COR-L47 (cell line): Measurements from ENCODE around the gene TMTC3.
"Not testable (repeated sequence)": the region's sequence is repeated elsewhere in the genome, so short reads cannot be mapped to it uniquely, and the experiment has no call there.

Source experiments
- DNase-seq: peaks from one replicate; lab custom pipeline; 2025; lab: John Stamatoyannopoulos, UW

The TMTC3 gene

DNA sequence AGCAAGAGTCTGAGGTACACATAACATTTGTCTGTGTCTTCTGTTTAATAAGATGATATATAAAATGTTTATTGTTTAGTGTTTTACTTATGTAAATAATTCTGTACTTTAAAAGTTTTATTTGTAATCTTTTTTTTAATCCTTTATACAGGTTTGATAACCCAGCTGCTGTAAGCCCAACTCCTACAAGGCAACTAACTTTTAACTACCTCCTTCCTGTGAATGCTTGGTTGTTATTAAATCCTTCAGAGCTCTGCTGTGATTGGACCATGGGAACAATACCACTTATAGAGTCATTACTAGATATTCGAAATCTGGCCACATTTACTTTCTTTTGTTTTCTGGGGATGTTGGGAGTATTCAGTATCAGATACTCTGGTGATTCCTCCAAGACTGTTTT is 24.1 kb downstream of the TMTC3 start:
- no peak for DNase-seq

DNA sequence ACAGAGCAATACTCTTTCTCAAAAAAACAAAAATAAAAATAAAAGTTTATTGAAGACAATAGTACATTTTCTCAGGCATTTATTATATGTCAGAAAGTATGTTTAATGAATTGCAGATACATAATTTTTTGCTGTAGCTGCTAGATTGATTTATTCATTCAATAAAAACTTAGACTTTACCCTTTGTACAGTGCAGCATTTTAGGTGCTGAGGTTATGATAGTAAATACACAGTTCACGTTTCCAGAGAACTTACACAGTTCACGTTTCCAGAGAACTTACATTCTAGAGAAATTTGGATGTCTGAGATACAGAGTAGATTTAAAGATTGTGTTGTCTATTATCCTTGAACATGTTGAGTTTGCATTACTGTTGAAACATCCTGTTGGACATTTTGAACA is 25.3 kb downstream of the TMTC3 start:
- no peak for DNase-seq

DNA sequence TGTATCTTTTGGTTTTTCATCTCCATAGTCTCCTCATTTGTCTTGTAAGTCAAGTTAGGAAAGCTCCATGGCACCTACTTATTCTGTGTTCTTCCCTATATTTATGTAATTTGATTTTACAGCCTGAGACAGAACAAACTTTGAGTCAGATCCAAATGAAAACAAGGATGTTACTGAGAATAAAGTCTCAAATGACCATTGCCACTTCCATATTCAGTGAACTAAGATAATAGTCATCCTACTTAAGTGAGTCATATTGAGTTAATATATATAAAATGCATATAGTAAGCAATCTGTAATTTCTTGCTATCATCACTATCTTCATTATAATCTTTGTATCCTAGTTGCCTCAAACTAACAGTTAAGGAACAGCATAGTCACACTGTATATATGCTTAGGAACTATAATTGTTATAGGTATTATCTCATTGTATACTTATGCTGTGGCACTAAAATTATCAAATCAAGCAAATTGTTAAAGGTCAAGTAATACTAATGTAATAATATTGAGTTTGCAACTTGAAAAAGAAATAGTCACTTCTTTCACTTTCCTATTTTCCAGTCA is 30.8 kb downstream of the TMTC3 start:
- no peak for DNase-seq

DNA sequence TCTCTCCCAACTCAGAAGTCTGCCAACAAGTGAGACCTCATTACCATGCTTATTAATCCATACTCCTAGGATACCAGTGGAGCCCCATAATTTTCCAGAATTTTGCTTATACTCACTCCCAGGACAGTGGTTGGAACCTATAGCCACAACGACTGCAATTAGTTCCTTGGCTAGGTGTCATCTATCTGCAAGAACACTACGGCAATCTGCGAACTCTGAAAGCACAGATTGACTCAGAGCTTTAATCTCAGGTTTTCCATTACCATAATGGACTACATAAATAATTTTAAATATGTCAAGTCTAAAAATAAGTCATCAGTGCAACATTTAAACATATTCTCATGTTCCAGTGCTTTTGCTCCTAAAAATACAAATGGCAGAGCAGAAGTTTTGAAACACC is 33.4 kb downstream of the TMTC3 start:
- no peak for DNase-seq

DNA sequence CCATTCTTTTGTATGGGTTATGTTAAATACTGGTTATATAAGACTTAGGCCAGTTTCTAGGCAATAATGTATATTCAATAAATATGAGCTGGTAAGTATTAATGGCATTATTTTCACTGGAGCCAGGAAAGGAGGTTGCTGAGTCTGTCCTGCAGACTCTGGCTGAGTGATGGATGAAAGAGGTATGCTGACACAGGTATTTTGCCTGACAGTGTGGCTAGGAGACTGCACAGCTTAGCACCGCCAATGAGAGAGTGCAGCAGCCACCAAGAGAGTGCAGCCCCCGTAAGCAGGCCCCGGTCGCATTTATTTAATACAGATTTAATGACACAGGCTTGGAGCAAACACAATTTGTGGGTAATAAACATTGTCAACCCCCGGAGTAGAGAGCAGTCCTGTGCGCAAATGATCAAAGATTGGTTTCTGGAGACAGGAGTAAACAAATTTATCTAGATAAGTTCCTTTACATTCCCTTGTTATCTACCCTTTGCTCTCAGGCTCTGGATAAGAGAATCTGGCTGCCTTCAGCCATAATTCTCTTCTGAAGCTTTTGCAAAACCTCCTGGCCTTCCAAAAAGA is 37.4 kb downstream of the TMTC3 start:
- no peak for DNase-seq

DNA sequence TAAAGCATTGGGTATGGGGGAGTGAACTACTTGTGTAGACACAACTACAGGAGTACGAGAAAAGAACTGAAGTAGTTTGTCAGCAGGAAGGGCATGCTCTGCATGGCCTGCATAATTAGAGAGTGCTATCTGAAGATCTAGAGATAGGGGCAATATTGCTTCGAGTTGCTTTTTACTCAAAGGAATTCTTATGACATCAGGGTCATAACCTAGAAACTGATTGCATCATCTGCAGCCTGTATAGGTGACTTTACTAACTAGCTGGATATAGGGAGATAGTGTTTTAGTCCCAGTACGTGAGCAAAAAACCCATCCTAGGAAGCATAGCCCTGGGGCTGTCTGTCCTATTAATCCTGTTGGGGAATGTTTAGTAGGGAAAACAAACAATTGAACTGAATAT is 39.8 kb downstream of the TMTC3 start:
- DNase-seq = no peak

- DNase-seq = no peak
These were observed 40.3 kb downstream of the TMTC3 start for GRCh38 chr12:88182416-88182815.

DNA sequence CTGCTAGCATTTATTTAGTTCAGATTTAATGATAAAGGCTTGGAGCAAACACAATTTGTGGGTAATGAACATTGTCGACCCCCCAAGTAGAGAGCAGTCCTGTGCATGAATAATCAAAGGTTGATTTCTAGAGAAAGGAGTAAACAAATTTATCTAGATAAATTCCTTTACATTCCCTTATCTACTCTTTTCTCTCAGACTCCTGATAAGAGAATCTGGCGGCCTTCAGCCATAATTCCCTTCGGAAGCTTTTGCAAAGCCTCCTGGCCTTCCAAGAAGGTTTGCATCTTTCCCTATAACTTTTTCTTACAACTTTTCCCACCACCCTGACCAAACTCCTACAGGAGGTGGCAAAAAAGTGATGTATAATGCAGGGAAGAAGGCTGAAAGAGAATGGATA is 42.1 kb downstream of the TMTC3 start:
- DNase-seq = no peak

DNA sequence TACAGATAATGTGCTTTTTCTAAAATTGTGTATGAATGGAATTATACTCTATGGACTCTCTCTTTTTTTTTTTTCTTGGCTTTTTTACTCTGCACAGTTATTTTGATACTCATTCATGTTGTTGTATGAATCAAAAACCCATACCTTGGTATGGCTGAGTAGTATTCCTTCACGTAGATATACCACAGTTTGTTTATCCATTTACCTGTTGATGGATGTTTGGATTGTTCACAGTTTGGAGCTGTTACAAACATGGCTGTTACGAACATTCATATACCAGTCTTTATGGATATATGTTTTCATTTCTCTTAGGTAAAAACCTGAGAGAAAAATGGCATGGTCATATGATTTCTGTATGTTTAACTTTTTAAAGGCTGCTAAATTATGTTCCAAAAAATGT is 43.2 kb downstream of the TMTC3 start:
- no peak for DNase-seq

- DNase-seq = no peak
These were observed 43.9 kb downstream of the TMTC3 start for GRCh38 chr12:88185988-88186387.

DNA sequence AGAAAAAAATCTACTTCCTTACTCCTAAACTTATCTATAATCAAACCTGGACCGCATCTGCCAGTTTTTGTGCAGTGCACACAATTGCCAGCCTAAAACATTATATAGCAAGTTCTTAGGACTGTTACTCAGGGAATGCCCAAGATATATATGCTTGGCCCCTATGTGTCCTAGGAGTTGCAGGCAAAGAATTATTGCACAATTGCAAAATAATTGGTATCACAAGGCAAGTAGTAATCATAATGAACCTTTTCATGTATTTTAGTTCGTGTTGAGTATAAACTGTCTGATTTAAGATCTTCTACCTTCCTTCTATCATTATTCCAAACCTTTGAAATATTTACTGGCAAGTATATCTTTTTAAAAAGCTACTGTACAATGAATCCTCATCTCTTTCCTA is 45.5 kb downstream of the TMTC3 start:
- no peak for DNase-seq

- DNase-seq = no peak
These were observed 46.1 kb downstream of the TMTC3 start for GRCh38 chr12:88188180-88188579.

- no peak for DNase-seq
These were observed 50.3 kb downstream of the TMTC3 start for GRCh38 chr12:88192426-88192825.

GRCh38 chr12:88194868-88195267 is 52.8 kb downstream of the TMTC3 start:
- DNase-seq = no peak

GRCh38 chr12:88200029-88200428 is 57.9 kb downstream of the TMTC3 start:
- no peak for DNase-seq

- no peak for DNase-seq
These were observed 60.4 kb downstream of the TMTC3 start for GRCh38 chr12:88202500-88202899.

DNA sequence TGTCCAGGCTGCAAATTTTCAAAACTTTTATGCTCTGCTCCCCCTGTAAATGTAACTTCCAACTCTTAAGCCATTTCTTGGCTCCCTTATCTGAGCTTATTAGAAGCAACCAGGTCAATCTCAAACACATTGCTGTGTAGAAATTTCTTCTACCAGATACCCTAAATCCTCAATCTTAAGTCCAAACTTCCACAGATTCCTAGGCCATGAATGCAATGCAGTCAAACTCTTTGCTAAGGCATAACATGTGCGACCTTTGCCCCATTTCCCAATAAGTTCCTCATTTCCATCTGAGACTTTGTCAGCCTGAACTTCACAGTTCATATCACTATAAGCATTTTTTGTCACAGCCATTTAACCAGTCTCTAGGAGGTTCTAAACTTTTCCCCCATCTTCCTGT is 64.5 kb downstream of the TMTC3 start:
- no peak for DNase-seq

DNA sequence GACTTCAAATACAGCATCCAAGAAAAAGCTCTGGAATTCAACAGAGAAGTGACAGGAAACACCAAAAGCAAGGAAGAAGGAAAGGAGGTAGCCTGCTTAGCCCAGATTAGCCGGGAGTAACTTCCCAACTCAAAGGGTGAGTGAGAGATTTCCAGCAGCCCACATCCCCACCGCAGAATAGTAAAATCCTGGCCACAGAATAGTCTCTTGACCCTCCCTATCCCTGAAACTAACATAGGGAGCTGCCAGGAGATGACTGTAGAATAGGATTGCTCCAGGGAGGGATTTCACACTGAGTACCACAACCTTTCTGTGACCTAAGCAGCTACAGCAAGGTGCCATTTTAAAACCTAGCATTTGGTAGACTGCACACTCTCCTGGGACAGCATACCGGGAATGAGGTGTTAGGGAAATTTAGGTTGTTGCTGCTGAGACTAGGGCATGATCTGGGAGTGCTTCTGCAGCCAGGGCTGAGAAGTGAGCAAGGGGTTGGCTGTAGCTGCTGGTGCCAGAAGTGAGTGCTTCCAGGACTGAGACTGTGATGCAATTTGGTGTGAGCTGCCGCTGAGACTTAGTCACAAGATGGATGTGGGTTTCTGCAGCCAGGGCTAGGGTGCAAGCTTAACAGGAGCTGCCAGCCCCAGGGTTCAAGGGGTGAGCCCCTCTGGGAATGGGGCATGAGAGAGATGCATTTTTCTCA is 66.0 kb downstream of the TMTC3 start:
- DNase-seq = no peak

DNA sequence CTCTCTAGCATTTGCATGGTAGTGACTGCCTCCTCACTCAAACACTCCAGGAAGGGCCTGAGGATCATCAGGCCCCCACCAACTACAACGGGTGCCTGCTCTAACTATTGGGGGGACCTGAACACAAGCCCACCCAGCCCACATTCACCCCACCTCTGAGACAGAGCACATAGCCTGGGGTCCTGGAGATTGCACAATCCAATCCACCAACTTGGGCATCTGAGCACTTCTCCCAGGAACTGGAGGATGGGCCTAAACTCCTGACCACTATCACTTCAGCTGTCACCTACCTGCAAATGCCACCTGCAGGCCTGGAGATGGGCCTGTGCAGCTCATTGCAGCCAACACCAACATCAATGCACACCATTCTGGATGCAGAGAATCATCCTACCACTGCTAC is 66.6 kb downstream of the TMTC3 start:
- no peak for DNase-seq

DNA sequence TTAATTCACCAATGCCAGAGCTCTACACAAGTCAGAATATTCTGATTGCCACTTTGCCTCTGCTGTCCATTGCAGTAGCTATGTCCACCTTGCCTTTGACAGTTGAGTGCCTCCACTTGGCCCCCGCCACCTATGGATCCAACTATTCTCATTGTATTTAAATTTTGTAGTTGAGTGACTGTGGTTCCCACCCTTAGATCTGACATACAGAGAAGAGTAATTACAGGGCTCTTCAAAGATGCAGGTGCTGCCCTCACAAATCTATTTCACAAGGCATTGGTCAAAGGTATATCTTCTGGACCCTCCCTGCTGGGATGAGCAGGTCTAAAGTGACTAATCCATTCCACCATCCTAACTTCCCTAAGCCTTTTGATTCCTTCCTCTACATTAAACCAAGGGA is 68.2 kb downstream of the TMTC3 start:
- DNase-seq = not testable (repeated sequence)

DNA sequence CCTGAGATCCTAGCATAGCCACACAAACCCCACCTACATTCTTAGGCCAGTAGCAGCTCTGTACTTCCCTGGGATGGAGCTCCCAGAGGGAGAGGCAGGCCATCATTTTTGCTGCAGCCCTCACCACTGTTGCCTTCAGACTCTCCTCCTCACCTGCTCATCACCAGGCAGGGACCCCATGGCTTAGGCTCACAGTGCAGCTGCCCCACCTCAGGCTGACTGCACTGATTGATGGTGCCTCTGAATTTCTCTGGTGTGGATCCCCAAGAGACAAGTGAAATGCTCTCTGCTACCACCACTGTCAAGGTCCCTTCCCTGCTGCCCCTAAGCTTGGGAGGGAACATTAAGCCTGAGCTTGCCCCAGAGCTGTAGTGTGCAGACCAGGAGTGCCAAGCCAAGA is 76.2 kb downstream of the TMTC3 start:
- no peak for DNase-seq

DNA sequence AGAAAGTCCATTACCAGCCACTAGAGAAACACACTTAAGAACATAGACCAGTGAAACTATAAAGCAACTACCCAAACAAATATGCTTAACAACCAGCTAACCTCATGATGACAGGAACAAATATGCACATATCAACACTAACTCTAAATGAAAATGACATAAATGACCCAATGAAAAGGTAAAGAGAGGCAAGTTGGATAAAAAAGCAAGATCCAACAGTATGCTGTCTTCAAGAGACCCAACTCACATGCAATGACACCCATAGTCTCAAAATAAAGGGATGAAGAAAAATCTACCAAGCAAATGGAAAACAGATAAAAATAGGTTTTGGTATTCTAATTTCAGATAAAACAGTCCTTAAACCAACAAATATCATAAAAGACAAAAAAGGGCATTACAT is 77.8 kb downstream of the TMTC3 start:
- no peak for DNase-seq

GRCh38 chr12:88223519-88223918 is 81.4 kb downstream of the TMTC3 start:
- DNase-seq = no peak

GRCh38 chr12:88225776-88226175 is 83.7 kb downstream of the TMTC3 start:
- DNase-seq = no peak
